H1 (cell line): ENCODE data around the gene DNAJA1. TPM values are rescaled to one million over a fixed set of nuclear protein-coding genes. Genes with fewer than 3 reads are reported as not detected.

Source experiments
- CTCF ChIA-PET: fragments of 300-600 bp; sonication (Branson Sonifier 250); formaldehyde crosslinking; loops from one replicate; lab custom pipeline; 2021; ENCODE audit not compliant: partially characterized antibody; lab: Charles Lee
- POLR2A ChIA-PET: fragments of 300-600 bp; sonication (Branson Sonifier 250); formaldehyde crosslinking; loops from one replicate; lab custom pipeline; 2021; ENCODE audit warnings: inconsistent platforms; ENCODE audit not compliant: partially characterized antibody; lab: Charles Lee
- DNase-seq, 2 experiments: peaks; one replicate each; pipeline versions ENCODE4 v3.0.0 to v3.0.0-alpha.2; 2010 to 2022; ENCODE audit warnings: low spot score in 2 of 2, low read depth in 1 of 2, mixed read lengths in 1 of 2
- FAIRE-seq: peaks from 2 replicates; lab custom pipeline; 2011; peaks lifted over from hg19 to GRCh38; lab: Jason Lieb, UNC
- H2AFZ ChIP-seq: 2 replicates; pipeline ENCODE4 v1.8.1; 2012; ENCODE audit warnings: low read length, inconsistent platforms
- H2AK5ac ChIP-seq: 2 replicates; pipeline ENCODE4 v1.6.1; 2013; ENCODE audit warnings: low read depth, low read length
- H2BK120ac ChIP-seq: replicated peaks from 2 replicates; pipeline ENCODE3; 2013; ENCODE audit warnings: low read depth, low read length, inconsistent platforms
- H2BK12ac ChIP-seq: 2 replicates; pipeline ENCODE4 v1.6.1; 2013; ENCODE audit warnings: low read depth, low read length
- H2BK15ac ChIP-seq: 2 replicates; pipeline ENCODE4 v1.6.1; 2013; ENCODE audit warnings: low read length
- H2BK20ac ChIP-seq: 2 replicates; pipeline ENCODE4 v1.6.1; 2013; ENCODE audit warnings: low read length
- H2BK5ac ChIP-seq: 2 replicates; pipeline ENCODE4 v1.6.1; 2013; ENCODE audit warnings: low read depth, low read length
- H3K14ac ChIP-seq: 2 replicates; pipeline ENCODE4 v1.6.1; 2013; ENCODE audit warnings: inconsistent platforms; ENCODE audit not compliant: insufficient read length
- H3K18ac ChIP-seq: 2 replicates; pipeline ENCODE4 v1.6.1; 2013; ENCODE audit warnings: low read length; ENCODE audit errors: extremely low read depth
- H3K23ac ChIP-seq: 2 replicates; pipeline ENCODE4 v1.6.1; 2013; ENCODE audit warnings: inconsistent platforms; ENCODE audit not compliant: insufficient read length
- H3K23me2 ChIP-seq: 2 replicates; pipeline ENCODE4 v1.6.1; 2013; ENCODE audit warnings: low read depth, low read length
- H3K27ac ChIP-seq: 2 replicates; pipeline ENCODE4 v1.6.1; 2011; ENCODE audit warnings: low read depth, low read length, inconsistent platforms
- H3K27me3 ChIP-seq, 4 experiments: replicated peaks in 1 of 4; 1 replicate in 1 of 4; 2 replicates in 3 of 4; pipeline versions ENCODE4 v1.6.1 to v1.8.1; 2011 to 2013; ENCODE audit warnings: low read length in 3 of 4, mild to moderate bottlenecking in 3 of 4, inconsistent platforms in 2 of 4, mixed read lengths in 2 of 4, moderate library complexity in 1 of 4; ENCODE audit not compliant: control insufficient read depth in 3 of 4, insufficient read depth in 3 of 4; ENCODE audit errors: extremely low read depth in 1 of 4
- H3K36me3 ChIP-seq, 4 experiments: 2 replicates each; pipeline versions ENCODE4 v1.6.1 to v1.8.1; 2011 to 2013; ENCODE audit warnings: mild to moderate bottlenecking in 4 of 4, low read length in 3 of 4, moderate library complexity in 2 of 4, control low read depth in 1 of 4, inconsistent platforms in 1 of 4; ENCODE audit not compliant: insufficient read depth in 4 of 4, control insufficient read depth in 2 of 4
- H3K4ac ChIP-seq: replicated peaks from 2 replicates; pipeline ENCODE3; 2013; ENCODE audit warnings: low read length, low read depth, mixed read lengths, inconsistent platforms; ENCODE audit not compliant: insufficient read length
- H3K4me1 ChIP-seq, 4 experiments: replicated peaks in 1 of 4; 1 replicate in 1 of 4; 2 replicates in 3 of 4; pipeline versions ENCODE4 v1.6.1 to v1.8.1; 2011 to 2013; ENCODE audit warnings: low read length in 3 of 4, inconsistent platforms in 2 of 4, mixed read lengths in 1 of 4; ENCODE audit not compliant: insufficient read depth in 4 of 4, control insufficient read depth in 3 of 4
- H3K4me2 ChIP-seq, 2 experiments: 2 replicates each; pipeline versions ENCODE4 v1.6.1 to v1.8.1; 2011 to 2013; ENCODE audit warnings: low read depth in 2 of 2, low read length in 2 of 2, control low read depth in 1 of 2, inconsistent platforms in 1 of 2, mild to moderate bottlenecking in 1 of 2; ENCODE audit not compliant: insufficient read depth in 1 of 2
- H3K4me3 ChIP-seq, 4 experiments: fragments of 200-600, 300-600 bp in 1 of 4; sonication (generic), shearing (Covaris generic), sonication (Bioruptor Twin) in 1 of 4; 2 replicates each; pipeline versions ENCODE4 v1.5.1 to v1.8.1; 2011 to 2016; ENCODE audit warnings: low read length in 4 of 4, low read depth in 3 of 4, control low read depth in 2 of 4, inconsistent platforms in 2 of 4, mild to moderate bottlenecking in 2 of 4, mixed read lengths in 1 of 4, moderate library complexity in 1 of 4; ENCODE audit not compliant: insufficient read depth in 2 of 4; ENCODE audit errors: extremely low read depth in 1 of 4
- H3K56ac ChIP-seq: replicated peaks from 2 replicates; pipeline ENCODE3; 2013; ENCODE audit warnings: low read depth, mild to moderate bottlenecking, mixed read lengths, low read length, inconsistent platforms; ENCODE audit not compliant: insufficient read length
- H3K79me1 ChIP-seq: 2 replicates; pipeline ENCODE4 v1.6.1; 2013; ENCODE audit warnings: low read depth, low read length, control low read depth
- H3K79me2 ChIP-seq, 2 experiments: 2 replicates each; pipeline versions ENCODE4 v1.6.1 to v1.8.1; 2012 to 2013; ENCODE audit warnings: low read length in 2 of 2, mild to moderate bottlenecking in 2 of 2, inconsistent platforms in 1 of 2; ENCODE audit not compliant: insufficient read depth in 2 of 2, control insufficient read depth in 1 of 2
- H3K9ac ChIP-seq, 4 experiments: replicated peaks in 1 of 4; 1 replicate in 1 of 4; 2 replicates in 3 of 4; pipeline versions ENCODE4 v1.6.1 to v1.8.1; 2011 to 2013; ENCODE audit warnings: low read depth in 3 of 4, low read length in 3 of 4, control low read depth in 2 of 4, mild to moderate bottlenecking in 2 of 4, moderate library complexity in 2 of 4, inconsistent platforms in 1 of 4; ENCODE audit errors: extremely low read depth in 1 of 4
- H3K9me3 ChIP-seq, 2 experiments: 2 replicates each; pipeline versions ENCODE4 v1.6.1 to v1.8.1; 2012 to 2013; ENCODE audit warnings: mild to moderate bottlenecking in 2 of 2, moderate library complexity in 2 of 2, control low read depth in 1 of 2, inconsistent platforms in 1 of 2, low read depth in 1 of 2, low read length in 1 of 2, mixed read lengths in 1 of 2; ENCODE audit not compliant: insufficient read depth in 2 of 2
- H4K20me1 ChIP-seq, 2 experiments: replicated peaks in 1 of 2; 2 replicates each; pipeline versions ENCODE3 to v1.8.1; 2011 to 2013; ENCODE audit warnings: inconsistent platforms in 2 of 2, low read length in 2 of 2, mild to moderate bottlenecking in 1 of 2; ENCODE audit not compliant: insufficient read depth in 2 of 2, control insufficient read depth in 1 of 2
- H4K5ac ChIP-seq: 2 replicates; pipeline ENCODE4 v1.6.1; 2013; ENCODE audit warnings: low read length, low read depth, mixed read lengths, inconsistent platforms; ENCODE audit not compliant: insufficient read length
- H4K8ac ChIP-seq: 2 replicates; pipeline ENCODE4 v1.8.0; 2013; ENCODE audit warnings: mild to moderate bottlenecking, moderate library complexity, low read length, inconsistent platforms; ENCODE audit not compliant: insufficient read depth; ENCODE audit errors: extremely low read depth
- H4K91ac ChIP-seq: replicated peaks from 2 replicates; pipeline ENCODE3; 2013; ENCODE audit warnings: low read length, mixed read lengths, inconsistent platforms; ENCODE audit not compliant: insufficient read length
- ATF2 ChIP-seq: IDR thresholded peaks from 2 replicates; pipeline ENCODE4 v1.6.1; 2012; ENCODE audit warnings: low read length, inconsistent platforms
- EP300 ChIP-seq, 2 experiments: IDR thresholded peaks; 1 replicate in 1 of 2; 2 replicates in 1 of 2; pipeline ENCODE4 v1.6.1; 2011 to 2012; ENCODE audit warnings: low read depth in 2 of 2, low read length in 2 of 2, mild to moderate bottlenecking in 2 of 2, borderline replicate concordance in 1 of 2, inconsistent platforms in 1 of 2, moderate library complexity in 1 of 2
- FOSL1 ChIP-seq: IDR thresholded peaks from 2 replicates; pipeline ENCODE4 v1.6.1; 2011; ENCODE audit warnings: mild to moderate bottlenecking, low read depth, low read length, moderate library complexity; ENCODE audit not compliant: insufficient read depth
- WGBS, 2 experiments: shearing (Covaris generic) in 1 of 2; methylation state at CpG; one replicate each; pipeline versions ENCODE4 v1.1.6 to v1.1.7; 2013 to 2015; ENCODE audit warnings: low lambda C conversion rate in 2 of 2, mixed read lengths in 2 of 2, inconsistent platforms in 1 of 2, low coverage in 1 of 2, missing lambda C conversion rate in 1 of 2; ENCODE audit not compliant: insufficient replicate concordance in 2 of 2, insufficient coverage in 1 of 2, insufficient read length in 1 of 2; ENCODE audit errors: extremely low coverage in 1 of 2, missing lambda C conversion rate in 1 of 2; 5-methylcytosine and 5-hydroxymethylcytosine counted together
- polyA plus RNA-seq, 7 experiments: library from polyadenylated mRNA; depleted of rRNA in 3 of 7; stranded (reverse) in 5 of 7; unstranded in 2 of 7; fragments of >200 nt in 5 of 7; fragments of 200-250 nt in 2 of 7; gene quantifications; 1 replicate in 5 of 7; 2 replicates in 1 of 7; 4 replicates in 1 of 7; pipeline versions ENCODE4 v1.2.1 to v1.2.3, GENCODE V29; 2011 to 2013; ENCODE audit warnings: missing spikeins in 2 of 7, mixed read lengths in 2 of 7
- total RNA-seq: library from RNA; stranded (reverse); fragmentation: NEBNext Ultra II Directional; extraction: Animal tissue kit (Norgen Biotek cat#: 25700); gene quantifications from 2 replicates; pipeline ENCODE4 v1.2.1, GENCODE V29; 2021

Gene DNAJA1
- total and polyA plus RNA-seq, 2 of the 8 experiments (the other 6 are each of a cell fraction or from before 2014, with no cell fraction given), result 54.4 to 159 TPM

- H3K4me2 ChIP-seq, result no peak overlapping the region
- WGBS, 2 experiments, result 82% methylated on average over 3 of the region's 3 CpGs; no CpG with 5 or more reads in 1 of the 2 experiments
- no peaks in the 10 kb centered on the region for H3K23me2 ChIP-seq
- no peak overlapping the region for H4K5ac ChIP-seq
- no peaks in the 10 kb centered on the region for H3K27me3 ChIP-seq
- no peak overlapping the region for H2AK5ac ChIP-seq
- peaks cover 0 to 10% of the 10 kb centered on the region in 2 experiments for H4K20me1 ChIP-seq
- no peak overlapping the region for H3K9ac ChIP-seq
- ChIA-PET POLR2A (interaction anchor here (1.2 to 1.4 kb wide), 2 partner anchors 8 to 32 kb away, joined by 6 read pairs; partner anchors contain the start of genes APTX and DNAJA1), CTCF (no interaction called here)
- no peak overlapping the region for H2BK12ac ChIP-seq
- no peak overlapping the region for H3K4me3 ChIP-seq
- no peaks in the 10 kb centered on the region for H3K4me1 ChIP-seq
- H2AFZ ChIP-seq, result no peak overlapping the region
- no peak for DNase-seq
- H3K56ac ChIP-seq, result no peak overlapping the region
- no peak overlapping the region for H2BK5ac ChIP-seq
- H2BK120ac ChIP-seq, result no peak overlapping the region
- peaks cover 3 to 28% (median 16%) of the 10 kb centered on the region in 4 experiments; a peak in 7 of 8 replicates for H3K36me3 ChIP-seq
- no peak overlapping the region for H3K18ac ChIP-seq
- H3K23ac ChIP-seq, result no peak overlapping the region
- H3K79me1 ChIP-seq, result peaks cover 5% of the 10 kb centered on the region
- FAIRE-seq, result no peak
- H3K4ac ChIP-seq, result no peak overlapping the region
- H2BK20ac ChIP-seq, result no peak overlapping the region
- no peak overlapping the region for H4K91ac ChIP-seq
- H3K9me3 ChIP-seq, result no peaks in the 10 kb centered on the region
- H4K8ac ChIP-seq, result no peak overlapping the region
- H2BK15ac ChIP-seq, result no peak overlapping the region
- peaks cover 0 to 41% of the 10 kb centered on the region in 2 experiments; a peak in 3 of 4 replicates for H3K79me2 ChIP-seq
- H3K14ac ChIP-seq, result no peak overlapping the region
- no peak overlapping the region for H3K27ac ChIP-seq
- TF ChIP-seq FOSL1, result no peak
- no peak for TF ChIP-seq ATF2
- no peak for TF ChIP-seq EP300 (IDR thresholded peaks at IDR 0.05; ENCODE audit: borderline replicate concordance in 1 of 2, low read depth in 2 of 2, low read length in 2 of 2)
Observed at GRCh38 chr9:32992595-32993238, 32.4 kb upstream of the DNAJA1 start.
